HepG2 (cell line): ENCODE measurements around the gene CFI. TPM values are rescaled to one million over a fixed set of nuclear protein-coding genes. Genes with fewer than 3 reads are reported as not detected.

Experiments
- ATAC-seq: fragments of 200-7000 bp; cut with Tn5 transposase; 3 replicates; pipeline ENCODE4 v1.9.1; 2020; ENCODE audit warnings: mild to moderate bottlenecking, moderate library complexity
- BruUV-seq: library from RNA; stranded (reverse); fragments of 400-500 nt; replicated peaks from 2 replicates; lab custom pipeline; 2021; lab: Mats Ljungman, UMichigan
- CTCF ChIA-PET: fragments of 300-600 bp; formaldehyde crosslinking; extraction: SDS; loops from one replicate; lab custom pipeline; 2021; ENCODE audit warnings: low total read pairs, inconsistent platforms, low intra/inter-chr PET ratio; lab: Yijun Ruan, JAX
- POLR2A ChIA-PET: fragments of 350-600 bp; sonication (Branson Sonifier 250); formaldehyde crosslinking; loops from one replicate; lab custom pipeline; 2020; ENCODE audit warnings: antibody characterized with exemption, inconsistent platforms; lab: Yijun Ruan, JAX
- DNase-seq: peaks from one replicate; pipeline ENCODE4 v3.0.0-alpha.2; 2015; ENCODE audit warnings: low spot score
- FAIRE-seq: peaks from 3 replicates; lab custom pipeline; 2011; peaks lifted over from hg19 to GRCh38; lab: Jason Lieb, UNC
- H2AFZ ChIP-seq: one replicate; pipeline ENCODE4 v1.6.1; 2011; ENCODE audit warnings: low read length, inconsistent platforms
- H3K27ac ChIP-seq: fragments of 300-600 bp; 3 replicates; pipeline ENCODE4 v1.8.0; 2011; ENCODE audit warnings: mixed run types, mild to moderate bottlenecking, mixed read lengths, low read length, inconsistent platforms; ENCODE audit not compliant: insufficient read depth; ENCODE audit errors: extremely low read length
- H3K27me3 ChIP-seq, 2 experiments: fragments of 200-600 bp in 1 of 2; 2 replicates in 1 of 2; 3 replicates in 1 of 2; pipeline versions ENCODE4 v1.6.0 to v1.8.0; 2011; ENCODE audit warnings: low read length in 2 of 2, mild to moderate bottlenecking in 2 of 2, moderate library complexity in 2 of 2, inconsistent platforms in 1 of 2; ENCODE audit not compliant: insufficient read depth in 2 of 2, control insufficient read depth in 1 of 2
- H3K36me3 ChIP-seq, 2 experiments: fragments of 200-600 bp in 1 of 2; replicated peaks in 1 of 2; 2 replicates in 1 of 2; 3 replicates in 1 of 2; pipeline versions ENCODE4 v1.5.1 to v1.8.0; 2011; ENCODE audit warnings: low read length in 2 of 2, inconsistent platforms in 1 of 2; ENCODE audit not compliant: insufficient read depth in 2 of 2, control insufficient read depth in 1 of 2
- H3K4me1 ChIP-seq: 2 replicates; pipeline ENCODE4 v1.5.1; 2012; ENCODE audit warnings: low read length, inconsistent platforms; ENCODE audit not compliant: insufficient read depth
- H3K4me2 ChIP-seq: 2 replicates; pipeline ENCODE4 v1.6.0; 2011; ENCODE audit warnings: low read depth, low read length, inconsistent platforms
- H3K4me3 ChIP-seq, 3 experiments: fragments of 200-600 bp in 1 of 3; sonication (generic), shearing (Covaris generic) in 1 of 3; replicated peaks in 1 of 3; 2 replicates each; pipeline ENCODE4 v1.5.1; 2011 to 2016; ENCODE audit warnings: low read length in 3 of 3, inconsistent platforms in 2 of 3, low read depth in 2 of 3, mild to moderate bottlenecking in 2 of 3, control low read depth in 1 of 3, mixed read lengths in 1 of 3; ENCODE audit not compliant: insufficient read depth in 1 of 3
- H3K79me2 ChIP-seq: one replicate; pipeline ENCODE4 v1.6.1; 2011; ENCODE audit warnings: low read length, inconsistent platforms; ENCODE audit not compliant: insufficient read depth
- H3K9ac ChIP-seq: 2 replicates; pipeline ENCODE4 v1.6.0; 2011; ENCODE audit warnings: mild to moderate bottlenecking, low read depth, low read length, inconsistent platforms; ENCODE audit not compliant: insufficient read depth
- H3K9me3 ChIP-seq: 2 replicates; pipeline ENCODE4 v1.5.1; 2012; ENCODE audit warnings: mild to moderate bottlenecking, low read length
- H4K20me1 ChIP-seq: 2 replicates; pipeline ENCODE4 v1.6.0; 2011; ENCODE audit warnings: inconsistent platforms, mild to moderate bottlenecking, low read length, moderate library complexity; ENCODE audit not compliant: insufficient read depth
- DZIP1 ChIP-seq: sonication (generic); formaldehyde crosslinking; IDR thresholded peaks from 2 replicates; pipeline ENCODE4 v1.5.0; 2020; ENCODE audit warnings: mild to moderate bottlenecking, missing genetic modification reagents
- FLYWCH1 ChIP-seq: sonication (generic); formaldehyde crosslinking; IDR thresholded peaks from 2 replicates; pipeline ENCODE4 v1.8.1; 2023; ENCODE audit warnings: mild to moderate bottlenecking, missing genetic modification reagents
- FUBP1 ChIP-seq: sonication (generic); formaldehyde crosslinking; IDR thresholded peaks from 2 replicates; pipeline ENCODE4 v1.5.1; 2020; ENCODE audit warnings: missing genetic modification reagents, mild to moderate bottlenecking, borderline replicate concordance
- NFE2L2 ChIP-seq: fragments of 150-350 bp; IDR thresholded peaks from 2 replicates; pipeline ENCODE4 v1.6.1; 2014; ENCODE audit warnings: low read length
- SYNCRIP ChIP-seq: fragments of 200-400 bp; formaldehyde crosslinking; IDR thresholded peaks from 2 replicates; pipeline ENCODE4 v1.6.1; 2018; ENCODE audit warnings: mild to moderate bottlenecking, low read depth, low read length; ENCODE audit not compliant: insufficient read depth
- ZNF33A ChIP-seq: sonication (generic); formaldehyde crosslinking; IDR thresholded peaks from 2 replicates; pipeline ENCODE4 v1.5.1; 2020; ENCODE audit warnings: missing genetic modification reagents, mild to moderate bottlenecking, moderate library complexity, borderline replicate concordance
- ZNF570 ChIP-seq: sonication (generic); formaldehyde crosslinking; IDR thresholded peaks from 2 replicates; pipeline ENCODE4 v1.4.0; 2020; ENCODE audit warnings: mild to moderate bottlenecking, missing genetic modification reagents, borderline replicate concordance
- WGBS: methylation state at CpG from one replicate; pipeline ENCODE4 v1.1.6; 2017; ENCODE audit warnings: low lambda C conversion rate; 5-methylcytosine and 5-hydroxymethylcytosine counted together
- in situ Hi-C: cut with HindIII; loops from 2 replicates; pipeline ENCODE4 v1.10.0; 2017; ENCODE audit warnings: low pct_unique_long_range_greater_than_20kb; ENCODE audit not compliant: extremely low pct_ligation_motif_present
- intact Hi-C: fragments of 100-400 bp; cut with micrococcal nuclease; formaldehyde crosslinking; loops from one replicate; pipeline ENCODE4 v1.10.0; 2022; ENCODE audit not compliant: unreplicated experiment
- polyA plus RNA-seq, 8 experiments: library from polyadenylated mRNA; depleted of rRNA in 3 of 8; stranded (reverse) in 7 of 8; unstranded in 1 of 8; fragments of >200 nt; fragmentation: Illumina TruSeq in 4 of 8; extraction: Trizol in 4 of 8; gene quantifications; 2 replicates each; pipeline versions ENCODE4 v1.2.1 to v1.2.3, GENCODE V29; 2011 to 2016; ENCODE audit warnings: low read depth in 4 of 8, missing spikeins in 1 of 8, mixed read lengths in 1 of 8; ENCODE audit not compliant: insufficient read depth in 1 of 8
- total RNA-seq, 5 experiments: library from RNA; depleted of rRNA; stranded (reverse); fragments of >200 nt; fragmentation: Illumina TruSeq; extraction: Trizol; gene quantifications; 2 replicates each; pipeline ENCODE4 v1.2.3, GENCODE V29; 2016; ENCODE audit warnings: low read depth in 1 of 5

CFI gene
- total and polyA plus RNA-seq, 2 of the 13 experiments (the other 11 are each of a cell fraction or from before 2014, with no cell fraction given): 284 to 337 TPM

GRCh38 chr4:109752525-109752924 is 49.3 kb downstream of the CFI start:
- in situ Hi-C loops (no loop called here), intact Hi-C loops (no loop called here)
- TF ChIP-seq ZNF33A (CRISPR knock-in tag): no peak
- no peak for TF ChIP-seq NFE2L2
- no peak for TF ChIP-seq FLYWCH1 (CRISPR knock-in tag)
- TF ChIP-seq FUBP1 (CRISPR knock-in tag): no peak
- TF ChIP-seq ZNF570 (CRISPR knock-in tag): no peak
- no peak for TF ChIP-seq SYNCRIP
- TF ChIP-seq DZIP1 (CRISPR knock-in tag): no peak
- Histone ChIP-seq H3K27me3 (no peaks in the 10 kb centered on the region; a peak in 1 of 5 replicates), H2AFZ (no peak overlapping the region), H3K79me2 (no peaks in the 10 kb centered on the region), H3K4me1 (no peaks in the 10 kb centered on the region), H4K20me1 (no peaks in the 10 kb centered on the region), H3K9me3 (no peaks in the 10 kb centered on the region), H3K9ac (no peak overlapping the region), H3K4me3 (no peak overlapping the region), H3K4me2 (no peak overlapping the region), H3K36me3 (peaks cover 11 to 21% of the 10 kb centered on the region in 2 experiments), H3K27ac (no peak overlapping the region)
- DNase-seq (no peak), FAIRE-seq (no peak), ATAC-seq (peak; percentile 43; the same call in 1 of the 3 replicates)
- no TSS peak for BruUV-seq
- CTCF ChIA-PET: no interaction called here
- 0% methylated on average over 1 of the region's 1 CpG for WGBS
- POLR2A ChIA-PET: no interaction called here
